ENCODE measurements around the gene PPARA. TPM values are rescaled to one million over a fixed set of nuclear protein-coding genes. Genes with fewer than 3 reads are reported as not detected.
A peak's percentile ranks its signal among the peaks of the same experiment; 100 is the strongest.

Gene PPARA
- total RNA-seq, 2 experiments from 2014 or later = 3.3 to 10.5 TPM

- no TSS peak for BruUV-seq (replicated peaks)
- H3K9me2 ChIP-seq (ENCODE audit: insufficient read depth, low read length) = no peaks in the 10 kb centered on the region
- DNase-seq (ENCODE audit: low spot score) = no peak
- H4K20me1 ChIP-seq (ENCODE audit: insufficient read depth, low read length) = no peaks in the 10 kb centered on the region
- H3K9me3 ChIP-seq (ENCODE audit: low read length) = no peaks in the 10 kb centered on the region
- no peak overlapping the region for H3K27ac ChIP-seq (ENCODE audit: low read depth, low read length, poor library complexity, severe bottlenecking)
- no peak overlapping the region for H3K4me3 ChIP-seq (ENCODE audit: low read depth, low read length, poor library complexity, severe bottlenecking)
- ChIA-PET CTCF (ENCODE audit: unreplicated experiment) (interaction anchor here (1.0 kb wide), 1 partner anchor 109 kb away, joined by 3 read pairs; no protein-coding TSS in a partner anchor), POLR2A (no interaction called here)
- H3K36me3 ChIP-seq (ENCODE audit: insufficient read depth, low read length) = no peaks in the 10 kb centered on the region
- TF ChIP-seq CTCF (conservative IDR thresholded peaks at IDR 0.05; ENCODE audit: low read length) (0 out of 2 replicates have a peak, but pooled peaks have one; percentile 16), EZH2phosphoT487 (IDR thresholded peaks at IDR 0.05; ENCODE audit: borderline replicate concordance, low read depth, low read length) (no peak)
- no peaks in the 10 kb centered on the region for H3K79me2 ChIP-seq (ENCODE audit: insufficient read depth, low read depth, low read length)
- H3K4me2 ChIP-seq (ENCODE audit: low read length) = no peak overlapping the region
- H2AFZ ChIP-seq (ENCODE audit: low read length) = no peak overlapping the region
- peaks cover 6% of the 10 kb centered on the region for H3K4me1 ChIP-seq (ENCODE audit: insufficient read depth, low read length, poor library complexity, severe bottlenecking)
- intact Hi-C loops (cut with micrococcal nuclease; ENCODE audit: unreplicated experiment) = no loop called here
These were observed 35.6 kb upstream of the PPARA start for GRCh38 chr22:46114518-46115387.

GRCh38 chr22:46115388-46115678, 35.0 kb upstream of the PPARA start:
- H3K36me3 ChIP-seq (ENCODE audit: insufficient read depth, low read length) = no peaks in the 10 kb centered on the region
- no TSS peak for BruUV-seq (replicated peaks)
- H3K4me2 ChIP-seq (ENCODE audit: low read length) = no peak overlapping the region
- H3K9me2 ChIP-seq (ENCODE audit: insufficient read depth, low read length) = no peaks in the 10 kb centered on the region
- H3K9me3 ChIP-seq (ENCODE audit: low read length) = no peaks in the 10 kb centered on the region
- no peak overlapping the region for H3K27ac ChIP-seq (ENCODE audit: low read depth, low read length, poor library complexity, severe bottlenecking)
- intact Hi-C loops (cut with micrococcal nuclease; ENCODE audit: unreplicated experiment) = no loop called here
- peaks cover 6% of the 10 kb centered on the region for H3K4me1 ChIP-seq (ENCODE audit: insufficient read depth, low read length, poor library complexity, severe bottlenecking)
- no peak for DNase-seq (ENCODE audit: low spot score)
- H3K79me2 ChIP-seq (ENCODE audit: insufficient read depth, low read depth, low read length) = no peaks in the 10 kb centered on the region
- TF ChIP-seq EZH2phosphoT487 (IDR thresholded peaks at IDR 0.05; ENCODE audit: borderline replicate concordance, low read depth, low read length) (no peak), CTCF (conservative IDR thresholded peaks at IDR 0.05; ENCODE audit: low read length) (no peak)
- H2AFZ ChIP-seq (ENCODE audit: low read length) = no peak overlapping the region
- H3K4me3 ChIP-seq (ENCODE audit: low read depth, low read length, poor library complexity, severe bottlenecking) = no peak overlapping the region
- no peaks in the 10 kb centered on the region for H4K20me1 ChIP-seq (ENCODE audit: insufficient read depth, low read length)
- POLR2A ChIA-PET = no interaction called here
- CTCF ChIA-PET (ENCODE audit: unreplicated experiment) = interaction anchor here (2.4 kb wide), 1 partner anchor 109 kb away, joined by 16 read pairs; no protein-coding TSS in a partner anchor
